ENCODE results near the gene CLCN1.

Gene CLCN1

GRCh38 chr7:143287339-143287934, 28.5 kb upstream of the CLCN1 start:
- DNase-seq: peak in 1 of 2 experiments; percentile 36
- TF ChIP-seq POLR2A (IDR thresholded peaks at IDR 0.05; ENCODE audit: low read length) (no peak), GATA1 (IDR thresholded peaks at IDR 0.05; ENCODE audit: low read depth, low read length) (no peak)

DNA sequence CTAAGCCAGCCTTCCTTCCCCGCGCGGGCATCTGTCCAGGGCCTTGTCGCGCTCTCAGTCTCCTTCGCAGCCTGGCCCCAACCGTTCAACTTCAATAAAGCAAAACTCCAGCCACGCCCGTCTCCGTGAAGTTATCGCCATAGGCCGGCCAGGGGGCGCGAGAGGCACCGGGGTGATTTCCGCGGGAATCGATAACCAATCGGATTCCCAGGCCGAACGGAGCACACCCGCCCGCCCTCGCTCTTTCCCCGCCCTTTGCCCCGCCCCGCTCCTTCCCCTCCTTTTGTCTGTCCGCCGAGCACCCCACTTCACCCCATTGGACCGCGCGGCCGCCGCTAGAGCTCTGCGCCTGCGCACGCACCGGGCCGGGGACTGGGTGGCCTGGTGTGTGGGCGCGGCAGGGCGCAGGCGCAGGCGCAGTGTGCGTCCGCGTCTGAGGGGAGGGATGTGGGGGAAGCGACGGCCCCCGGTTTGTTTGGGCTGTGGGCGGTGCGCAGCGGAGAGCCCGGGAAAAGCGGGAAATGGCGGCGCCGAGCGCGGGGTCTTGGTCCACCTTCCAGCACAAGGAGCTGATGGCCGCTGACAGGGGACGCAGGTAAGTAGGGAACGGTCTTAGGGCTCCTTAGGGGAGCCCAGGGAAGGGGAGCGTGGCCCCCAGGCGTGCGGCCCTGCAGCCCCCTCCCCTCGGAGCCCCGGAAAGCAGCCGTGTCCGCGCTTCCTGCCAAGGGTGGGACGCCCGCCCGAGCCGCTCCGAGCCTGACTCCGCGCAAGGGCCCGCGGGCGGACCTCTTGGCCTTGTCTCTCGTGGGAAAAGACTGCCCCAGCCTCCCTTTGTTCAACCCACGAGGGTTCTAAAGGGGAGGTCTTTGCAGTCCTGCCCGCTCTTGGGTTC, 27.7 kb upstream of the CLCN1 start, which contains the start of gene CASP2:
Gene CASP2 (plus strand): TSS at position 417 of the 892 bp plus-strand sequence. CDS start 105 bp downstream, at position 522.
- TF ChIP-seq POLR2A (IDR thresholded peaks at IDR 0.05; ENCODE audit: low read length) (peak; percentile 64), GATA1 (IDR thresholded peaks at IDR 0.05; ENCODE audit: low read depth, low read length) (no peak)
- DNase-seq: peak; percentile 98

DNA sequence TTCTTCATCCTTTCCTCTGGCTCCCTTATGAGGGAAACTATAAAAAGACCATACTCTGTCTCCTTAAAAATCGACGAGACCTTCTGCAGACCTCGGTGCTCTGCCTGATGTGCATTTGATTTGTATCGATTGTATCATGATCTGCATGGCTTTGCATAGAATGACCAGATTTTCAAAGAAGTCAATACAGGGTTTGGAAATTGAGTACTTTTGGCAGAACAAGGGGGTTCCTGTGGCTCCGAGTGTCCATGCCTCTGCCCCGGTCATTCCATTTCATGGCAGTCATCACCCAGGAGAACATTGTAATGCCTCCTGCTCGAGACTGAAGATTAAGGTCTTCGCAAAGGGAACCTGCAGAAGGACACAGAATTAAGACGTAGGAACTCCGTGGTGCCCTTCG, 27.1 kb upstream of the CLCN1 start:
- DNase-seq: peak; percentile 49 to 61
- TF ChIP-seq GATA1 (IDR thresholded peaks at IDR 0.05; ENCODE audit: low read depth, low read length) (no peak), POLR2A (IDR thresholded peaks at IDR 0.05; ENCODE audit: low read length) (no peak)

- peak in 1 of 2 experiments; percentile 45 for DNase-seq
- TF ChIP-seq POLR2A (IDR thresholded peaks at IDR 0.05; ENCODE audit: low read length): no peak
- TF ChIP-seq GATA1 (IDR thresholded peaks at IDR 0.05; ENCODE audit: low read depth, low read length): no peak
These were observed 26.5 kb upstream of the CLCN1 start for GRCh38 chr7:143289421-143289820.

DNA sequence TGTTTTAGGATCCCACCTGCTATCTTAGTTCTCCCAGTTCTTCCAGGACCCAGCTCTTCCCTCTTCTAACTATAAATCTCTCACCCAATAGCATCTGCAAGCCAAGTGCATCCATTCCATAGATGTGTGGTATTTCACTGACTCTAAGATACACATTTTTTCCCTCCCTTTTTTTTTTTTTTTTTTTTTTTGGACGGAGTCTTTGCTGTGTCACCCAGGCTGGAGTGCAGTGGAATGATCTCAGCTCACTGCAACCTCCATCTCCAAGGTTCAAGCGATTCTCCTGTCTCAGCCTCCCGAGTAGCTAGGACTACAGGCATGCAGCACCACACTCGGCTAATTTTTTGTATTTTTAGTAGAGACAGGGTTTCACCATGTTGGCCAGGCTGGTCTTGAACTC, 26.0 kb upstream of the CLCN1 start:
- DNase-seq: peak; percentile 14 to 49

DNA sequence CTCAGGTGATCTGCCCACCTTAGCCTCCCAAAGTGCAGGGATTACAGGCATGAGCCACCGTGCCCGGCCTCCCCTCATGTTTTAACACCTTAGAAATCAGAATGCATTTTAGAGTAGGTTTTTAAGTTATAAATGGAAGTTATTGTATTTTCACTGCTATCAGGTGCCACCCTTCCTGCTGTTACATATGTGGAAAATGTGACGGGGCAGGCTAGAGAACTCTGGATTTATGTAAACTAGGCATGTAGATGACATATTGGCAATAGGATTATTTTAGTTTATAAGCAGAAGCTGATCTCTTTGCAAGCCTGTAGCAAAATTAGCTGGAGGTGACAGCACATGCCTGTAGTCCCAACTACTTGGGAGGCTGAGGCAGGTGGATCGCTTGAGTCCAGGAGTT, 25.6 kb upstream of the CLCN1 start:
- TF ChIP-seq POLR2A (IDR thresholded peaks at IDR 0.05; ENCODE audit: low read length) (no peak), GATA1 (IDR thresholded peaks at IDR 0.05; ENCODE audit: low read depth, low read length) (no peak)
- DNase-seq: peak in 1 of 2 experiments; percentile 15

DNA sequence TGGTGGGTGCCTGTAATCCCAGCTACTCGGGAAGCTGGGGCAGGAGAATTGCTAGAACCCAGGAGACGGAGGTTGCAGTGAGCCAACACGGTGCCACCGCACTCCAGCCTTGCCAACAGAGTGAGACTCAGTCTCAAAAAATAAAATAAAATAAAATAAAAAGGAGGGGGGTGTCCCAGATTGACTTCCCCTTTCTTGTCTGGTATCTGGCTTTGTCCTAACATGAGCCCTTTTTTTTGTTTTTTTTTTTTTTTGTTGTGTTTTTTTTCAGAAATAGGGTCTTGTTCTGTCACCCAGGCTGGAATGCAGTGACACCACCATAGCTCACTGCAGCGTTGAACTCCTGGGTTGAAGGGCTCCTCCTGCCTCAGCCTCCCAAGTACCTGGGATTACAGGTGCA, 23.0 kb upstream of the CLCN1 start:
- no peak for TF ChIP-seq GATA1 (IDR thresholded peaks at IDR 0.05; ENCODE audit: low read depth, low read length)
- no peak for DNase-seq

- TF ChIP-seq POLR2A (IDR thresholded peaks at IDR 0.05; ENCODE audit: low read length): no peak
- no peak for TF ChIP-seq GATA1 (IDR thresholded peaks at IDR 0.05; ENCODE audit: low read depth, low read length)
- peak; percentile 57 to 64 for DNase-seq
These were observed 20.0 kb upstream of the CLCN1 start for GRCh38 chr7:143295870-143296269.

GRCh38 chr7:143296686-143297085, 19.2 kb upstream of the CLCN1 start:
- no peak for DNase-seq
- no peak for TF ChIP-seq GATA1 (IDR thresholded peaks at IDR 0.05; ENCODE audit: low read depth, low read length)
- no peak for TF ChIP-seq POLR2A (IDR thresholded peaks at IDR 0.05; ENCODE audit: low read length)

- no peak for TF ChIP-seq POLR2A (IDR thresholded peaks at IDR 0.05; ENCODE audit: low read length)
- no peak for TF ChIP-seq GATA1 (IDR thresholded peaks at IDR 0.05; ENCODE audit: low read depth, low read length)
- DNase-seq: no peak
These were observed 16.6 kb upstream of the CLCN1 start for GRCh38 chr7:143299346-143299745.

DNA sequence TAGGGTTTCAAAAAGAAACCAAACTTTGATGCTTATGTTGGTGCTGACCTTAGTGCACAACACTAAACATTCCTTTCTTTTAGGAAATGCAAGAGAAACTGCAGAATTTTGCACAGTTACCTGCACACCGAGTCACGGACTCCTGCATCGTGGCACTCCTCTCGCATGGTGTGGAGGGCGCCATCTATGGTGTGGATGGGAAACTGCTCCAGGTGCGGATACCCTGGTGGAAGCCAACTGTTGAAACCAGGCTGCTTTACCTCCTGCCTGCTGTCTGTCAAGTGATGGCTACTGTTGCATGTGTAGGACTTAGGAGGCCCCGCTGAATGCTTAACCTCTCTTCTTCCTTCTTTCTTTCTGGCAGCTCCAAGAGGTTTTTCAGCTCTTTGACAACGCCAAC, 16.1 kb upstream of the CLCN1 start:
- peak; percentile 36 to 50 for DNase-seq
- TF ChIP-seq POLR2A (IDR thresholded peaks at IDR 0.05; ENCODE audit: low read length) (no peak), GATA1 (IDR thresholded peaks at IDR 0.05; ENCODE audit: low read depth, low read length) (no peak)

DNA sequence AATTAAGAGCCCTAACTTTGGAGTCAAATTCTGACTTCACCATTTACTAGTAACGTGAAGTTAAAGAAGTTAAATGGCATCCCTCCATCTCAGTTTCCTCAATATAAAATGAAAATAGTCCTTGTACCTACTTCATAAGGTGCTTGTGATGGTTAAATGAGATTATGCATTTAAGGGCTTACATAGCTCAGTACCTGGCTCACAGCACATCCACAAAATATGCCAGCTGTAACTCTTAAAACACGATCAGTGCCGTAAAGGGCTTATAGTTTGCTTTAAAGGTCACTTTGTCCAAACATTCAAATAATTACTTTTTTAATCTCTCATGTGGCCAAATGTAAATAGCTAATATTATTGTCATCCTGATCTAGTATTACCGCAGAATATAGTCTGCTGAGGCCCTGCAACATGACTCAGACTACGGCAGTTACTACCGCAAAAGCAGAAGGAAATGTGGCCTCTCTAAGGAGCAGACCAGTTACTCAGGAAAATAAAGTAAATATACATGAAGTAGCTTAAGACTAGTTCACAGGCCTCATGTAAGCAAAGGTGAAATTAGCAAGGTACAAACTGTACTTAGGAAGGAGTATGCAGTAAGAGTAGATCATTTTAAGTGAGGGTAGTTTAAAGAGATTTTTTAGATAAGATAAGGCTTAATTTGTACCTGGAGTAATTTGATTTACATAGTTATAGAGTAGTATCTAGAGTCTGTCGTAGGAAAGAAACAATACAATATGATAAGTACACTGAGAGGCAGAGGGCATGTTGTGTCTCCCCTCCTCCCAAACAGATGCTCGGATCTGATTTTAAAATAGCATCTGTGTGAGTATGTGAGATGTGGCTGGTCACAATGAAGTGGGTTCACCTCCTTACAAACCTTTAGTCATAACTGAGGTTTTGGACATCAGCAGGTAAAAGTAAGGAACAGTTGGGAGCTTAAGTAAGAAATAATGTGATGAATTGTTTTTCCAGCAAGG, 14.7 kb upstream of the CLCN1 start:
- TF ChIP-seq GATA1 (IDR thresholded peaks at IDR 0.05; ENCODE audit: low read depth, low read length) (no peak), POLR2A (IDR thresholded peaks at IDR 0.05; ENCODE audit: low read length) (no peak)
- no peak for DNase-seq

DNA sequence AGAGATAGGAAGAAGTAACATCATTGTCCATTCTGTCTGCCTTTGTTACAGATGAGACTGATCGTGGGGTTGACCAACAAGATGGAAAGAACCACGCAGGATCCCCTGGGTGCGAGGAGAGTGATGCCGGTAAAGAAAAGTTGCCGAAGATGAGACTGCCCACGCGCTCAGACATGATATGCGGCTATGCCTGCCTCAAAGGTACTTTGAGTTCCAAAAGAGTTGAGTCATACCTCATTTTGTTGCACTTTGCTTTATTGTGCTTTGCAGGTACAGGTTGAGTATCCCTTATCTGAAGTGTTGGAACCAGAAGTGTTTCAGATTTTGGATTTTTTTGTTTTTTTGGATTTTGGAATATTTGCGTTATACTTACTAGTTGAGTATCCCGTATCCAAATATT, 12.2 kb upstream of the CLCN1 start:
- no peak for TF ChIP-seq POLR2A (IDR thresholded peaks at IDR 0.05; ENCODE audit: low read length)
- no peak for TF ChIP-seq GATA1 (IDR thresholded peaks at IDR 0.05; ENCODE audit: low read depth, low read length)
- DNase-seq: no peak

- no peak for DNase-seq
- TF ChIP-seq POLR2A (IDR thresholded peaks at IDR 0.05; ENCODE audit: low read length): no peak
These were observed 11.0 kb upstream of the CLCN1 start for GRCh38 chr7:143304938-143305337.

All from erythroblast (primary cell).